HG03460 (cell line): ENCODE results near the gene HMG20B.
"Not testable (repeated sequence)": the region's sequence is repeated elsewhere in the genome, so short reads cannot be mapped to it uniquely, and the experiment has no call there.

Experiments used
- ATAC-seq: cut with Tn5 transposase; IDR thresholded peaks from one replicate; pipeline ENCODE4 v1.9.1; 2021; ENCODE audit not compliant: unreplicated experiment

HMG20B gene

GRCh38 chr19:3580156-3580934, 7.6 kb downstream of the HMG20B start:
- ATAC-seq, result no peak

GRCh38 chr19:3581792-3582191, 9.0 kb downstream of the HMG20B start:
- not testable (repeated sequence) for ATAC-seq

- not testable (repeated sequence) for ATAC-seq
Measured at GRCh38 chr19:3584036-3584802, 11.5 kb downstream of the HMG20B start.

DNA sequence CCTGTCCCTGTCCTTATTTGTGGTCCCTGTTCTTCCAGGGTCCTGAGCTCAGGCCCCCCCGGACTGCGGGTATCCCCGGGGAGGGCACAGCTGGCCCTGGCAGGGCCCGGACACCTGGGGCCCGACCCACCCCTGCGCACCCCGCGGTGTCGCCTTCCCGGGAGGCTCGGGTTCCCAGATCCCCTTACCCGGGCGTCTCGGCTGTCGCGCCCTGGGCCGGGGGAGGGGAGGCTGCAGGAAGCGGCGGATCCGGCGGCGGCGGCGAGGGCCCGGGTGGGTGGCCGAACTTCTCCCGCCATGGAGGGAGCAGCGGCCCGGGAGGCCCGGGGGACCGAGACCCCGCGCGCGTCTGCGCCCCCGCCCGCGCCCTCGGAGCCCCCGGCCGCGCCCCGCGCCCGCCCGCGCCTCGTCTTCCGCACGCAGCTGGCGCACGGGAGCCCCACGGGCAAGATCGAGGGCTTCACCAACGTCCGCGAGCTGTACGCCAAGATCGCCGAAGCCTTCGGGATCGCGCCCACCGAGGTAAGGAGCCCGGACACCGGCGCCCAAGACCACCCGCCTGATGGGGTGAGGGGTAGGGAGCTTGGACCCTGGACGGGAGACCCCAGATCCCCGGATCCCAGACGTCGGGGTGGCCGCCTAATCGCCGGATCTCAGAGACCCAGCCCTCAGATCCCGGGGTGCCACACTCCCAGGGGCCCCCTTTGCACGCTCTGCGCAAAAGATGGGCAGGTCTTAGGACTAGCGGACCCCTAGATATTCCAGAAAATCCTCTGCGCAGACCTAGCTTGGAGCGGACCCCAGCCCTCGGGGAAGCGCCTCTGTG, 12.8 kb downstream of the HMG20B start, which contains the start of gene GIPC3:
Gene GIPC3, plus strand, starts transcription at position 178 of the 826 bp plus-strand sequence. Its CDS starts 120 bp downstream, at position 298.
- no peak for ATAC-seq

GRCh38 chr19:3586127-3586626, 13.4 kb downstream of the HMG20B start:
- no peak for ATAC-seq

GRCh38 chr19:3586707-3587346, 14.1 kb downstream of the HMG20B start:
- ATAC-seq, result no peak

DNA sequence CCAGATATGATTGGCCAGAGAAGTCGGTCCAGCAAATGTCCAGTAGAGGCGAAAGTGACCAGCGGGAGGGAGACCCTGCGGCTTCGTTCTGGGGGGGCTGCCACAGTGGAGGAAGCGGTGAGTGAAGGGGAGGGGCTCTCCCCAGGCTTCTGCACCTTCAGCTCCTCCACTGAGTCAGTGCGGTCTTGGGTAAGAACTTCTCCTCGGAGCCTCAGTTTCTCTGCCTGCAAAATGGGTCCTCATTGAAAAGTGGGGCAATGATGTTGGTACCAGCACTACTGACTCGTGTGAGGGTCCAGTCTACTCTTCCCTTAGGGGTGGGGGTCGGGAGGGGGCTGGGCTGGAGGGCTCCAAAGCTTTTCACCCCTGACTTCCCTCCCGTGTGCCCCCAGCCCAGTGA, 16.7 kb downstream of the HMG20B start:
- ATAC-seq, result no peak

- ATAC-seq, result no peak
Measured at GRCh38 chr19:3589949-3590348, 17.2 kb downstream of the HMG20B start.

DNA sequence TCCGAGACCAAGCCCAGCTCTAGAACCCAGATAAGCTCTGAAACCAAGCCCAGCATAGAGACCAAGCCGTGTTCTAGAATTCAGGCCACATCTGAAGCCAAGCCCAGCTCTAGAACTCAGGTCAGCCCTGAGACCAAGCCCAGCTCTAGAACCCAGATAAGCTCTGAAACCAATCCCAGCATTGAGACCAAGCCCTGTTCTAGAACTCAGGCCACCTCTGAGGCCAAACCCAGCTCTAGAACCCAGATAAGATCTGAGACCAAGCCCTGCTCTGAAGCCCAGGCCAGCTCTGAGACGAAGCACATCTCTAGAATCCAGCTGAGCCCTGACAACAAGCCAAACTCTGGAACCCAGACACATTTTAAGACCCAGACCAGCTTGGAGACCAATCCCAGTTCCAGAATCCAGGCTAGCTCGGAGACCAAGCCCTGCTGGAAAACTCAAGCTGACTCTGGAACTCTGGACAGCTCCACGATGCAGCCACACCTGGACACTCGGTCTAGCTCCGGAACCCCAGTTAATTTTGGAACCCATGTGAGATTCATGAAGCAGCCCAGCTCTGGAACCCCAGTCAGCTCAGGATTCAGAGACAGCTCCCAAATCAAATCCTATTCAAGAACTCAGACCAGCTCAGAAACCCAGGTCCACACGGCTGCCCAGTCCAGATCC, 18.4 kb downstream of the HMG20B start:
- no peak for ATAC-seq

DNA sequence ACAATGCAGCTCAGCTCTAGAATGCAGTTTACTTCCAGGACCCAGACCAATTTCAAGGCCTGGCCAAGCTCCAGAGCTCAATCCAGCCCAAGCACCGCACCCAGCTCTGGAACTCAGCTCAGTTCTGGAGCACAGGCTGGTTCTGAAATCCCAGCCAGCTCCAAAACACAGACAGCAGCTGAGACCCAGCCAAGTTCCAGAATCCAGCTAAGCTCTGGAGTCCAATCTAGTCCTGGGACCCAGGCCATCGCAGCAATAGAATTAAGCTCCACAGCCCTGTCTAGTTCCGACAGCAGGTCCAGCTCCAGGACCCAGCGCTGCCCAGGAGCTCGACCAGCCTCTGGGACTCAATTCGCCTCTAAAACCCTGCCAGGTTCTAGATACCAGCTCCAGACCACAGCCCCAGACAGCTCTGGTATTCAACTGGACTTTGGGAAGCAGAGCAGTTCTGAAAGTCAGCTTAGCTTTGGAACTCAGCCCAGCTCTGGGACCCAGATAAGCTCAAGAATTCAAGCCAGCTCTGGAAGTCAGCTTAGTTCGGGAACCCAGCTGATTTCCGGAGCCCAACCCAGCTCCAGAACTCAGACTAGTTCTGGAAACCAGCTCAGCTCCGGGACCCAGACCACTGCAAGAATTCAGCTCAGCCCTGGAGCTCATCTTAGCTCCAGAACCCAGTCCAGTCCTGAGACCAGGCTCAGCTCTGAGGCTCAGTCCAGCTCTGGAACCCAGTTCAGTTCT, 19.3 kb downstream of the HMG20B start:
- no peak for ATAC-seq

- ATAC-seq, result no peak
Measured at GRCh38 chr19:3593156-3593555, 20.4 kb downstream of the HMG20B start.

DNA sequence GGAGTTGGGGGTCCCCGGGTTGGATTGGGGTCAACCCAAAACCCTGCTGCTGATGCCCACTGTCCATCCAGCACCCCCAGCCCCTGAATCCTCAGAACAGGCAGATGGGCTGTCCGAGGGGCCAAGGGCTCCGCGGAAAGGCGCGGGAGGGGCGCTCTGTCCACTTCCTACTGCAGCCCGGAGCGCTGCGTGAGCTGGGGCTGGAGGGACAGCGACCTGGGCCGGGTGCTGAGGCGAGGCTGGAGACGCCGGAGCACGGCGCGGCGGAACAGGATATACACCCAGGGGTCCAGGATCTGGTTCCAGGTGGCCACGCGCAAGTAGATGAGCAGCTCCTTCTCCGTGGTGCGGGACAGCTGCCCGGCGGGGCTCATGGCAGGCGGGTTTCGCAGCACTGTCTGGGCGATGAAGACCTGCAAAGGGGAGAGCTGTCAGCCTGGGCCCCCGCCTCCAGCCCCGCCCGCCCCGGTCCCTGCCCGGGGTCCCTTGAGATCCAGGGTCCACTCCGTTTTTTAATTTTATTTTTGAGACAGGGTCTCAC, 22.8 kb downstream of the HMG20B start:
- no peak for ATAC-seq

- no peak for ATAC-seq
Measured at GRCh38 chr19:3599776-3600187, 27.0 kb downstream of the HMG20B start.

DNA sequence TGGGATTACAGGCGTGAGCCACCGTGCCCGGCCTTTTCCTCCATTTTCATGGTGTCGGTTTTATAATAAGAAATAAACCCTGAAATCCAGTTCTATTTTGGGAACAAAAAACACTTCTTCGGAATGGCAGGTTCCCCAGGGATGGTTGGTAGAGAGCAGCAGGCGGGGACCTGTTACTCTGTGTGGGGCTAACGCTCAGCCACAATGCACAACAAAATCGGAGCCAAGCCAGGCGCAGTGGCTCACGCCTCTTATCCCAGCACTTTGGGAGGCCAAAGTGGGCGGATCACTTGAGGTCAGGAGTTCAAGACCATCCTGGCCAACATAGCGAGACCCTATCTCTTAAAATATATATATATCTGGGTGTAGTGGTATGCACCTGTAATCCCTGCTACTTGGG, 28.3 kb downstream of the HMG20B start:
- ATAC-seq, result no peak

DNA sequence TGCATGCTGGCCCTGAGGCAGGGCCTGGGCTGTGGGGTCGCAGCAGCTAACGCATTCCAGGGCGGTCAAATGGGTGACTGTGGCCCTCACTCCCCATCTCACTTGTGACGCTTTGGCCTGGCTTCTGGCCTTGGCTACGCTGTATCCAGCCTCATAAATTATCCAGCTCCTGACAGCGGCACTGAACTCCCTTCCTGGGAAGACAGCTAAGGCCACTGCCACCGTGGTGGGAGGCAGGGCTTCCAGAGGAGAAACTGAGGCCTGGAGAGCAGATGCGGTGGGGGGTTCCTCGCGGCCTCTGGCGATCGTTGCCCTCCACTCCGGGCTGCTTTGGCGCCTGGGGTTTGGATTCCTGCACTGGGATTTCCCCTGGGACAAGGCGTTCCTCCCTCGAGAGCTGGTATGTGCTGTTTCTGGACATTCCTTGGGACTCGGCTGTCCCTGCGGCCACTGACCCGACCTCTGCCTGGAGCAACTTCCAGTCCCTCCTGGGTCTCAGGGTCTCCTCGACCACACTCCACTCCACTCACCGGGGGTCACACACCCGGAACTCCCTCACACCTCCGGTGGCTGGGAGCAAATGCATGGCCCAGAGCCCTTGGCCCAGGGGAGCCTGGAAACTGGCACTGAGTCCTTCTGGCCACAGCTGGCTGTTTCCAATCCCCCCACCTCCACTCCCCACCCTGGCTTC, 30.5 kb downstream of the HMG20B start:
- no peak for ATAC-seq

DNA sequence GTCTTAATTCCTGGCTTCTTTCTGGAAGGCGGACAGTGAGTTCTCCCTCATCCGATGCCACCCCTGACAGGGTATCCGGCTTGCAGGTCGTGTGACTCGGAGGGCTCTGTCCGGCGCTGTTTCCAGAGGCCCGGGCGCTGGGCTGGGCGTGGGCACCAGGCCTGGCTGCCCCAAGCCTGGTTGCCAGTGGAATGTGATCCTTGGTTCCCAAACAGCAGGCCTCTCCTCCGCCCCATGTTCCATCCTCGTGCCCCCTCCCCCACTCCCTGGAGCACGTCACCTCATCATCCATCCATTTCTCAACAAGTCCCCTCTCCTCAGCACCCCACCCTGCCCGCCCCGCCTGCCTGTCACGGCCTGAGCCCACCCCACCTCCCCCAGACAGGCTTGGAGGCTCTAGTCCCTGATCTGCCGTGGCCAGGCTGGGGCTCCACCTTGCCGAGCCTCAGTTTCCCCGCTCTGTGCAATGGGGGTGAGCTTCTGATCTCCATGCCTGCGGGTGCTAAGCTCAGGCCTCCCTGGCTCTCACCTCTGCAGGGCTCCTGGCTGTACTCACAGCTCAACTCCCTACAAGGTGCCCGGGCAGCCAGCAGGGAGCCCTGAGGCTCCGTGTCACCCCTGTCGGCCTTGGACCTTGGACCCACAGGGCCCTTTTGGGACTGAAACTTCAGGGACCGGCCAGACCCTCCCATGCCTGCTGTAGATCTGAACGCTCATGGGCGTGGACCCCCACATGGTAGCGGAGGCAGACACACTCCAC, 31.7 kb downstream of the HMG20B start:
- ATAC-seq, result no peak

DNA sequence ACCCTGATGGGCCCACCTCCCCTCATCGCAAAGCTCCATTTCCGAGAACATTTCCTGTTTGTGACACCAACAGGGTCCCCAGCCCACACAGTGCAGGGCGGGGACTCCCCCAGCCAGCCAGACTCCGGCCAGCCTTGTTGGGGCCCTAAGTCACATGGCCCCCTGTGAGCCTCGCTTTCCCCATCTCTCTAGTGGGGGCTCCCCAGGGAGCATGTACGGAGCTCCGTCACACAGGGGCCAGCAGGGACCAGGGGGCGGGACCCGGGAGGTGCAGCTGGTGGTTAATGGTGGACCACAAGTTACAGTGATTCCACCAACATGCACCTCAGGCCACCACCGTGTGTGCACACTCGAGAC, 32.2 kb downstream of the HMG20B start:
- no peak for ATAC-seq

GRCh38 chr19:3605361-3605760, 32.6 kb downstream of the HMG20B start:
- no peak for ATAC-seq
